IPS-NIHi7 (cell line): ENCODE results near the gene BCORL1.

Source experiments
- DNase-seq: peaks from one replicate; pipeline ENCODE4 v3.0.0; 2012; ENCODE audit warnings: mixed read lengths; ENCODE audit errors: extremely low spot score

Gene BCORL1

GRCh38 chrX:130060122-130061069 is 78.0 kb downstream of the BCORL1 start:
- DNase-seq, result peak; percentile 98

- DNase-seq, result no peak
Measured at GRCh38 chrX:130066975-130067615, 84.7 kb downstream of the BCORL1 start.

GRCh38 chrX:130071611-130072344 is 89.3 kb downstream of the BCORL1 start:
- DNase-seq, result no peak

- DNase-seq, result no peak
Measured at GRCh38 chrX:130072345-130072740, 89.9 kb downstream of the BCORL1 start.

- no peak for DNase-seq
Measured at GRCh38 chrX:130075777-130076176, 93.3 kb downstream of the BCORL1 start.

- DNase-seq, result peak; percentile 84
Measured at GRCh38 chrX:130079824-130080406, 97.5 kb downstream of the BCORL1 start.

GRCh38 chrX:130080791-130081367 is 98.4 kb downstream of the BCORL1 start:
- DNase-seq, result no peak

GRCh38 chrX:130081421-130082045 is 99.1 kb downstream of the BCORL1 start:
- no peak for DNase-seq

- DNase-seq, result no peak
Measured at GRCh38 chrX:130082244-130083106, 100.0 kb downstream of the BCORL1 start.

GRCh38 chrX:130083107-130083490 is 100.7 kb downstream of the BCORL1 start:
- DNase-seq, result peak; percentile 68

- DNase-seq, result no peak
Measured at GRCh38 chrX:130083656-130084382, 101.4 kb downstream of the BCORL1 start.

- DNase-seq, result no peak
Measured at GRCh38 chrX:130084631-130085237, 102.3 kb downstream of the BCORL1 start.

GRCh38 chrX:130085551-130086446 is 103.4 kb downstream of the BCORL1 start:
- DNase-seq, result no peak

GRCh38 chrX:130086447-130087206 is 104.2 kb downstream of the BCORL1 start:
- no peak for DNase-seq

GRCh38 chrX:130090364-130090763 is 107.9 kb downstream of the BCORL1 start:
- DNase-seq, result no peak

- DNase-seq, result peak; percentile 72
Measured at GRCh38 chrX:130091980-130092522, 109.6 kb downstream of the BCORL1 start.

GRCh38 chrX:130093271-130093670 is 110.8 kb downstream of the BCORL1 start:
- no peak for DNase-seq
